Measurements from ENCODE around the gene GNG13. TPM values are rescaled to one million over a fixed set of nuclear protein-coding genes. Genes with fewer than 3 reads are reported as not detected.

Gene GNG13
- total RNA-seq, 1 donor: not detected

DNA sequence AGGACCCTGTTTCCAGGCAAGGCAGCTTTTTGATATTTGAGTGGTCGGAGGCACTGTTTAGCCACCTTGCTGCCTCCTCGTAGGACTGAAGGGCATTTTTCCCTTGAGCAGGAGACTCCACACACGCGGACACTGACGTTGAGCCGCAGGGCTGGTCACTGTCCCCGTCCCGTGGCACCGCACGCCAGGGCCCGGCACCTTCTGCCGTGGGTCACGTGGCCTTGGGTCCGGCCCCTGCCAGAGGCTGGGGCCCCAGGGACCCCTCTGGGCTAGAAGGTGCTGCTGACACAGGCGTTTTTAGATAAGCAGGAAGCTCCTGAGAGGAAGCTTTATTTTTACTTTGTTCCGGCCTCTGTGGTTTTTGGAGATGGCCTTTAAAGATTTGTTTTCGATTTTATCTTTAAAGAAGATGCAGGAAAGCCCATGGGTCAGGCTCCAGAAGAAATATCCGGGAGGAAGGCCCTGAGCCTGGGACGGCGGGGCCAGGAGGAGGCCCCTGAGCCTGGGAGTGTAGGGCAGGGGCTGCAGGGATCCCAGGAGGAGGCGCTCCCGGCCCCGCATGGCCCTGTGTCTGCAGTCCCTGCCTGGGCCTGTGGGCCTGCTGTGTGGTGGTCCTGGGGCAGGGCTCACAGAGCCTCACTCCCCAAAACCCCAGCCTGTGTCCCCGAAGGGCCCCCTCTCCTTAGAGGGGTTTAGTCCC lies 30.5 kb upstream of the GNG13 start:
- DNase-seq (ENCODE audit: low read depth): no peak
- TF ChIP-seq, protein P1, sequence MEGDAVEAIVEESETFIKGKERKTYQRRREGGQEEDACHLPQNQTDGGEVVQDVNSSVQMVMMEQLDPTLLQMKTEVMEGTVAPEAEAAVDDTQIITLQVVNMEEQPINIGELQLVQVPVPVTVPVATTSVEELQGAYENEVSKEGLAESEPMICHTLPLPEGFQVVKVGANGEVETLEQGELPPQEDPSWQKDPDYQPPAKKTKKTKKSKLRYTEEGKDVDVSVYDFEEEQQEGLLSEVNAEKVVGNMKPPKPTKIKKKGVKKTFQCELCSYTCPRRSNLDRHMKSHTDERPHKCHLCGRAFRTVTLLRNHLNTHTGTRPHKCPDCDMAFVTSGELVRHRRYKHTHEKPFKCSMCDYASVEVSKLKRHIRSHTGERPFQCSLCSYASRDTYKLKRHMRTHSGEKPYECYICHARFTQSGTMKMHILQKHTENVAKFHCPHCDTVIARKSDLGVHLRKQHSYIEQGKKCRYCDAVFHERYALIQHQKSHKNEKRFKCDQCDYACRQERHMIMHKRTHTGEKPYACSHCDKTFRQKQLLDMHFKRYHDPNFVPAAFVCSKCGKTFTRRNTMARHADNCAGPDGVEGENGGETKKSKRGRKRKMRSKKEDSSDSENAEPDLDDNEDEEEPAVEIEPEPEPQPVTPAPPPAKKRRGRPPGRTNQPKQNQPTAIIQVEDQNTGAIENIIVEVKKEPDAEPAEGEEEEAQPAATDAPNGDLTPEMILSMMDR (IDR thresholded peaks at IDR 0.05; ENCODE audit: insufficient read depth, low read depth, low read length): no peak
- no peak overlapping the region for H3K4me3 ChIP-seq (ENCODE audit: low read depth, low read length)

DNA sequence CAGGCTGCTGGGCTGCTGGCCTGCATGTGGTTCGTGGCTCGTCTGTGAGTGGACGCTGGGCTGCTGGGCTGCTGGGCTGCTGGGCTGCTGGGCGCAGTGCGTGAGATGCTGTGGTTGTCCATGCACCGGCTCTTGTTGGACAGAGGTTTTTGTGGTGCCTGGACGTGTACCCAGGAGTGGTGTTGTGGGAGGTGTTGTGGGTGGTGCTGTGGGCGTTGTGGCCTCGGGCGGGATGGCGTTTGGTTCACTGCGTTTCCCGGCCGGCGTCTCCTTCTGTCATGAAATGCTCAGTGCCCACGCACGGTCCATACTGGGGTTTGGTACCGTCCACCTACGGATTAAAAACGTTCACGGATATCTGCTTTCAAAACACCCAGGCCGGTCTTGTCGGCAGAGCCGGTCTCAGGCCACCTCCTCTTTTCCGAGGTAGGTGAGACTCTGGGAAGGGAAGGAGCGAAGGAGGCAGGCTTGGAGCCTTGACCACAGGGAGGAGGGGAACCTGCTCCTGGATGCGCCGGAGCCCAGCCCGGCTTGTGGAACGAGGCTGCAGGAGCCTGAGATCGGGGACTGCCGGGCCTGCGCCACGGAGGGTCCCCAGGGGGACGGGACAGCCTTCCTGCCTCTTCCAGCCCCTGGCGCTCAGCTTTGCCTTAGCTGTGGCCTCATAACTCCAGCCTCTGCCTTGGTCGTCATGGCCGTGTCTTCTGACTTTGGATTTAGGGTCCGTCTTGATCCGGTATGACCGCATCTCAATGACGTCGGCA lies 29.8 kb upstream of the GNG13 start:
- TF ChIP-seq, protein P1 (IDR thresholded peaks at IDR 0.05; ENCODE audit: insufficient read depth, low read depth, low read length): no peak
- no peak overlapping the region for H3K4me3 ChIP-seq (ENCODE audit: low read depth, low read length)
- no peak for DNase-seq (ENCODE audit: low read depth)

DNA sequence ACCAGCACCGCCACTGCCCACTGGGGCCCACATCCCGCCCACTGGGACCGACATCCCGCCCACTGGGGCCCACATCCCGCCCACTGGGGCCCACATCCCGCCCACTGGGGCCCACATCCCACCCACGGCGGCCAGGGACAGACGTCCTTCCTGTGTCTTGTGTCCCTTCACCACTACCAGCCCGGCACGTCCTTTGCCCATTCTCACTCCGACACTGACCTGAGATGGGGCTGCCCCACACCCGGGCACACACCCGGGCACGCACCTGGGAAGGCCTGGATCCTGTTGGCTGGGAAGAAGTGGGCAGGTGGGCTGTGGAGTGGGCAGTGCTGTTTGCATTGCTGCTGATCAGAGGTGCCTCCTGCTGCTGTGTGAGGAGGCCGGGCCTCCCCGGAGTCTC lies 28.4 kb upstream of the GNG13 start:
- TF ChIP-seq, protein P1 (IDR thresholded peaks at IDR 0.05; ENCODE audit: insufficient read depth, low read depth, low read length): no peak
- no peak overlapping the region for H3K4me3 ChIP-seq (ENCODE audit: low read depth, low read length)
- no peak for DNase-seq (ENCODE audit: low read depth)

GRCh38 chr16:827513-827912 lies 27.0 kb upstream of the GNG13 start:
- TF ChIP-seq, protein P1 (IDR thresholded peaks at IDR 0.05; ENCODE audit: insufficient read depth, low read depth, low read length): no peak
- DNase-seq (ENCODE audit: low read depth): no peak
- no peak overlapping the region for H3K4me3 ChIP-seq (ENCODE audit: low read depth, low read length)

DNA sequence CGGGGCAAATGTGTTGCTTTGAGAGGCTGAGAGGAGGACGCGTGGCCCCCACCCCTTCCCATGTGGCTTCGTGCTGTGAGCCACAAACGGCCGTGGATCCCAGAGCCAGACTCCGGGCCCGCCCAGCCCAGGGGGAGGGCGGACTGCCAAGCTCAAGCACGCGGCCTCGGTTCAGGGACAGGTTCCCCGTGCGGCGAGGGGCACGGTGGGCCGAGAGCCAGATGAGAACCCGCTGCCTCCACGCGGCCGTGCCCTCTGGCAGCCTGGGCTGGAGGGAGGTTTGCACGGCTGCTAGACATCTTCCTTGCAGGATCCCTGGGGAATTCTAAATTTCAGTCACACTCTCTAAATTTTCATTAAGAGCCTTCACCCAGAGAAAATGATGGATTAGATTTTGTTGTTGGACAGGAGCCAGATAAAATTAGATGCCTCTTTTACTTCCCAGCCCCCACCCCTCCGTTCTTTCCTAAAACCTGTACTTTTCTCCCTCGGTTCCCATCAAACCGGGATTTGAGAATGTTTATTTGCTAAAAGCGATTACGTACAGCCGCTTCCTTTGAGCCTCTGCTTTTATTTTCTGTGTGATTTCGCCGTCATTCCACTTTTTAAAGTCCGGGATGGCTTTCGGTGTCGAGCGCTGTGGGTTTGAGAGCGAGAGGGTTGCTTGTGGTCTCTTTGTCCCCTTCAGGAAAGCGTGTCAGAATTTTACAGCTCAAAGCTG lies 25.0 kb upstream of the GNG13 start:
- TF ChIP-seq, protein P1 (IDR thresholded peaks at IDR 0.05; ENCODE audit: insufficient read depth, low read depth, low read length): no peak
- H3K4me3 ChIP-seq (ENCODE audit: low read depth, low read length): peak overlapping the region; percentile 27
- peak; percentile 3 for DNase-seq (ENCODE audit: low read depth)

- H3K4me3 ChIP-seq (ENCODE audit: low read depth, low read length): no peak overlapping the region
- no peak for DNase-seq (ENCODE audit: low read depth)
- TF ChIP-seq, protein P1 (IDR thresholded peaks at IDR 0.05; ENCODE audit: insufficient read depth, low read depth, low read length): no peak
Observed at GRCh38 chr16:824601-825000, 24.1 kb upstream of the GNG13 start.

Data from fibroblast of villous mesenchyme (primary cell).